ENCODE data around the gene GCDH.
A peak's percentile ranks its signal among the peaks of the same experiment; 100 is the strongest.
"Not testable (repeated sequence)": the region's sequence is repeated elsewhere in the genome, so short reads cannot be mapped to it uniquely, and the experiment has no call there.

Gene GCDH

GRCh38 chr19:12912571-12912970 lies 21.6 kb downstream of the GCDH start:
- no peak for DNase-seq

GRCh38 chr19:12913011-12913561 lies 22.1 kb downstream of the GCDH start:
- peak; percentile 97 for DNase-seq

- DNase-seq: no peak
Observed at GRCh38 chr19:12913851-12914690, 23.1 kb downstream of the GCDH start.

- not testable (repeated sequence) for DNase-seq
Observed at GRCh38 chr19:12915860-12916259, 24.9 kb downstream of the GCDH start.

- DNase-seq: no peak
Observed at GRCh38 chr19:12918253-12918652, 27.3 kb downstream of the GCDH start.

GRCh38 chr19:12921047-12921446 lies 30.1 kb downstream of the GCDH start:
- DNase-seq: no peak

- no peak for DNase-seq
Observed at GRCh38 chr19:12922959-12923358, 32.0 kb downstream of the GCDH start.

- DNase-seq: no peak
Observed at GRCh38 chr19:12924621-12925310, 33.8 kb downstream of the GCDH start.

GRCh38 chr19:12930002-12930645 lies 39.2 kb downstream of the GCDH start:
- no peak for DNase-seq

- DNase-seq: no peak
Observed at GRCh38 chr19:12932392-12933286, 41.7 kb downstream of the GCDH start.

GRCh38 chr19:12933287-12934072 lies 42.5 kb downstream of the GCDH start, which contains the start of gene FARSA:
Gene FARSA (minus strand): TSS chr19:12933711. CDS start chr19:12933696, 15 bp downstream.
- peak; percentile 79 for DNase-seq

GRCh38 chr19:12935071-12935470 lies 44.1 kb downstream of the GCDH start:
- no peak for DNase-seq

- no peak for DNase-seq
Observed at GRCh38 chr19:12936582-12936981, 45.6 kb downstream of the GCDH start.

- DNase-seq: peak; percentile 83
Observed at GRCh38 chr19:12937093-12937926, 46.4 kb downstream of the GCDH start.

GRCh38 chr19:12937927-12938778 lies 47.2 kb downstream of the GCDH start, which contains the start of gene CALR:
Gene CALR (plus strand): TSS chr19:12938609. CDS start chr19:12938680, 71 bp downstream.
- DNase-seq: peak; percentile 98

GRCh38 chr19:12938779-12939601 lies 48.0 kb downstream of the GCDH start:
- DNase-seq: no peak

- no peak for DNase-seq
Observed at GRCh38 chr19:12939975-12940423, 49.0 kb downstream of the GCDH start.

- DNase-seq: no peak
Observed at GRCh38 chr19:12940897-12941296, 49.9 kb downstream of the GCDH start.
